ENCODE measurements around the gene ATPAF1.

The ATPAF1 gene

DNA sequence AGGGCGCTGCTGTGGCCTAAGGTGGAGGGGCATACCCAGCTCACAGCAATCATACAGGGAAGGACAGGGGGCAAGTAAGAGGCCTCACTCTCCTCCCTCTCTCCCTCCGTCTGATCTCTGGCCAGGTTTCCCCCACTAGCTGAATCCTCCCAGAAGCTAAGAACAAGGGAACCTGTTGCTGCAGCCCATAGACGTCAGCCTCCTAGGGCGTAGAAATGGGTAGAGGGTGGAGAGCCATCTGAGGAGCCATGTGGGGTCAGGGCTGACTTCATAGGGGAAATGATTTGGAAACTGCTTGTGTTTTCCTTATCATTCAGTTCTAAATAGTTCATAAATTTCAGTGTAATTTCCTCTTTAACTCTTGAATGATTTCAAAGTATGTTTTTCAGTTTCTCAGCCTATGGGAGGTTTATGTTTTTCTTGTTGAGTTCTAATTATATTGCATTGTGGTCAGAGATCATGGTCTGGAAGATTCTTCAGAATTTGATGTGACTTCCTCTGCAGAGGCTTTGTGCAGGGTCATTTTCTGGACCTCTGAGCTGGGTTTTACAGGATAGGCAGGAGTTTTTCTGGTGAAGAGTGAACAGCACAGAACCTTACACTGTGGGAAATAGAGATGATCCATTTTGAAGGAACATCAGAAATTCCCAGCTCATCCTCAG, 49.3 kb downstream of the ATPAF1 start:
- H3K36me3 ChIP-seq (ENCODE audit: control insufficient read depth, insufficient read depth, low read length), result no peaks in the 10 kb centered on the region
- H3K79me2 ChIP-seq, result no peaks in the 10 kb centered on the region
- no peak overlapping the region for H3K27ac ChIP-seq
- H3K4me1 ChIP-seq, result no peaks in the 10 kb centered on the region
- H3K9ac ChIP-seq, result no peak overlapping the region
- H2AFZ ChIP-seq, result no peak overlapping the region
- H3K4me2 ChIP-seq (ENCODE audit: low read length), result no peak overlapping the region
- TF ChIP-seq, protein P1, sequence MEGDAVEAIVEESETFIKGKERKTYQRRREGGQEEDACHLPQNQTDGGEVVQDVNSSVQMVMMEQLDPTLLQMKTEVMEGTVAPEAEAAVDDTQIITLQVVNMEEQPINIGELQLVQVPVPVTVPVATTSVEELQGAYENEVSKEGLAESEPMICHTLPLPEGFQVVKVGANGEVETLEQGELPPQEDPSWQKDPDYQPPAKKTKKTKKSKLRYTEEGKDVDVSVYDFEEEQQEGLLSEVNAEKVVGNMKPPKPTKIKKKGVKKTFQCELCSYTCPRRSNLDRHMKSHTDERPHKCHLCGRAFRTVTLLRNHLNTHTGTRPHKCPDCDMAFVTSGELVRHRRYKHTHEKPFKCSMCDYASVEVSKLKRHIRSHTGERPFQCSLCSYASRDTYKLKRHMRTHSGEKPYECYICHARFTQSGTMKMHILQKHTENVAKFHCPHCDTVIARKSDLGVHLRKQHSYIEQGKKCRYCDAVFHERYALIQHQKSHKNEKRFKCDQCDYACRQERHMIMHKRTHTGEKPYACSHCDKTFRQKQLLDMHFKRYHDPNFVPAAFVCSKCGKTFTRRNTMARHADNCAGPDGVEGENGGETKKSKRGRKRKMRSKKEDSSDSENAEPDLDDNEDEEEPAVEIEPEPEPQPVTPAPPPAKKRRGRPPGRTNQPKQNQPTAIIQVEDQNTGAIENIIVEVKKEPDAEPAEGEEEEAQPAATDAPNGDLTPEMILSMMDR (IDR thresholded peaks at IDR 0.05), result no peak
- no peaks in the 10 kb centered on the region for H3K9me3 ChIP-seq (ENCODE audit: control insufficient read depth, low read length)
- no peak overlapping the region for H3K4me3 ChIP-seq (ENCODE audit: low read depth, low read length)
- H3K27me3 ChIP-seq (ENCODE audit: control insufficient read depth, insufficient read depth, low read length), result no peaks in the 10 kb centered on the region

DNA sequence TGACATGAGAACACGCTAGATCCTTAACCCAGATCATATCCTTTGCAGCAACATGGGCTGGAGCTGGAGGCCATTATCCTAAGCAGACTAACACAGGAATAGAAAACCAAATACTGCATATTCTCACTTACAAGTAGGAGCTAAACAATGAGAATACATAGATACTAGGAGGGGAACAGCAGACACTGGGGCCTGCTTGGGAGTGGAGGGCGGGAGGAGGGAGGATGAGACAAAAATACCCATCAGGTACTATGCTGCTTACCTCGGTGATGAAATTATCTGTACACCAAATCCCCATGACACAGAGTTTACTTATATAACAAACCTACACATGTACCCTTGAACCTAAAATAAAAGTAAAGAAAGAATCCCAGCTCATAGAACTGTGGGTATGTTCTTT, 50.3 kb downstream of the ATPAF1 start:
- no peaks in the 10 kb centered on the region for H3K27me3 ChIP-seq (ENCODE audit: control insufficient read depth, insufficient read depth, low read length)
- H3K9ac ChIP-seq, result no peak overlapping the region
- no peak overlapping the region for H3K27ac ChIP-seq
- no peaks in the 10 kb centered on the region for H3K36me3 ChIP-seq (ENCODE audit: control insufficient read depth, insufficient read depth, low read length)
- H3K79me2 ChIP-seq, result no peaks in the 10 kb centered on the region
- H3K4me3 ChIP-seq (ENCODE audit: low read depth, low read length), result no peak overlapping the region
- H3K9me3 ChIP-seq (ENCODE audit: control insufficient read depth, low read length), result no peaks in the 10 kb centered on the region
- H3K4me2 ChIP-seq (ENCODE audit: low read length), result no peak overlapping the region
- no peak overlapping the region for H2AFZ ChIP-seq
- TF ChIP-seq, protein P1 (IDR thresholded peaks at IDR 0.05), result no peak
- peaks cover 4% of the 10 kb centered on the region for H3K4me1 ChIP-seq

DNA sequence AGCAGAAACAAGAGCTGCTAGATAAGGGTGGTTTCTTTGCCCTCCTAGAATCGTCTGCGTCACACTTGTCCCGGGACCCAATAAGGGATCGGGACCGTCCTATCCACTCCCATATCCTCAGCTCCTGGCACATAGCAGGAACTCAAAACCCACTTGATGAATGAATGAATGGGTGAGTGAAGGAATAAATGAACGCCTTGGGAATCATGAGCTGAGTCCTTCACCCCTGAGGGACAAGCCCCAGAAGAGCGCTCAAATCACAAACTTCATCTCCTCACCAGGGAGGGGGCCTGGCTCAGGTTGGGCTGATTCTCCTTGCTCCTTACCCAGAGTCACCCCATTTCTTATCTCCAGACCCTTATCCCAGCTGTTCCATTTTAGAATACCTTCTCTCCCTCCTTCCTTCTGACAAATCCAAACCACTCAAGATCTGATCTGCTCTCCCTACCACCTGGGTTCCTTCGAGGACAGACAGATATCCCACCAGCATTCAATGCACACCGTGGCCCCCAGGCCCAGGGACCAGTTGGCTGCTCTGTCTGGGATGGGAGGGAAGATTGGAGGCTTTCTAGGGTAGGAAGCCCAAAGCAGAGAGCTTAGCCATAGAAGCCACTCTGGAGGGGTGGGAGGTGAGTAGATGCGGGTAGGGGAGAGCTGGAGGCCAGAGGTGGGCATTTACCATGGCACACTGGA, 50.9 kb downstream of the ATPAF1 start:
- Histone ChIP-seq H3K27me3 (ENCODE audit: control insufficient read depth, insufficient read depth, low read length) (no peaks in the 10 kb centered on the region), H3K79me2 (no peaks in the 10 kb centered on the region), H3K4me1 (peaks cover 4% of the 10 kb centered on the region), H3K36me3 (ENCODE audit: control insufficient read depth, insufficient read depth, low read length) (no peaks in the 10 kb centered on the region), H2AFZ (peak overlapping the region; percentile 80), H3K4me2 (ENCODE audit: low read length) (peak overlapping the region; percentile 92), H3K9ac (no peak overlapping the region), H3K27ac (peak overlapping the region; percentile 87), H3K9me3 (ENCODE audit: control insufficient read depth, low read length) (no peaks in the 10 kb centered on the region), H3K4me3 (ENCODE audit: low read depth, low read length) (peak overlapping the region; percentile 71)
- TF ChIP-seq, protein P1 (IDR thresholded peaks at IDR 0.05), result no peak

DNA sequence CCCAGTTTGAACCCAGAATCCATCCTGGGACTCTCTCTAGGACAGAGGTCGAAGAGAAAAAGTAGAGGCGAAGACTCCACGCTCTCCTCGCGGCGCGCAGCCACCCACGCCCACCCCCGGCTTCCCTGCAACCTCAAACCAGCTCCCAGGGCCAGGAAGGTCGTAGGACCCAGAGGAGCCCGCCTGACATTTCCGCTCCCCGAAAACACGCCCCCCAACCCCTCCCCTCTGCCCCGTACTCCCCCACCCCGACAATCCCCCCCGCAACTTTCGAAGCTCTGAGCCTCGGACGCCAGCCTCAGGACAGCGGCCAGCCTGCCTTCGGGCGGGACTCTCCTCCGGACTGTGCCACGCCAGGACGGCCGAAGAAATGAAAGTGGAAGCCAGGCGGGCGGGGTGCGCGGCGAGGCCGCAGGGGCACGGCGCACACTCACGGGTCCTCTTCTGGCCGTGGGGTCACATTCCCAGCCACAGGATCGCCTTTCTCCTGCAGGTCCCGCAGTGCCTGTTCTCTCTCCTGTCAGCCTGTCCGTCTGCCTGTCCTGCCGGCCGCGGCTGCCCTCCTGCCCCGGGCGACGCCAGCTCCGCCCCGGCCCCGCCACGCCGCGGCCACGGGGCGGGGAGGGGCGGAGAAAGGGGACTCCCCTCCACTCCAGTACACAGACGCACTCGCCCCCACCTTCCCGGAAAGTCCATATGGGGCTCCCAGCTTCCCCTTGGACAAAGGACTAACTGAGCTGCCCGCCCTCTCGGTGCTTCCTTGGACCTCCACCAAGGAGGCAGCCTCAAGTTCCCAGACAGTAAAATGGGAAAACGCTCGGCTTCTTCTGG, 51.7 kb downstream of the ATPAF1 start, which contains the start of gene MOB3C:
TSS of gene MOB3C (minus strand) at position 535 of the 831 bp plus-strand sequence. CDS start 3,490 bp downstream, outside the sequence.
- H3K36me3 ChIP-seq (ENCODE audit: control insufficient read depth, insufficient read depth, low read length), result no peaks in the 10 kb centered on the region
- H3K4me2 ChIP-seq (ENCODE audit: low read length), result peak within 1 kb of the TSS; percentile 92
- H2AFZ ChIP-seq, result peak within 1 kb of the TSS; percentile 80
- H3K27ac ChIP-seq, result peak within 1 kb of the TSS; percentile 87
- H3K9me3 ChIP-seq (ENCODE audit: control insufficient read depth, low read length), result no peaks in the 10 kb centered on the region
- H3K9ac ChIP-seq, result no peak within 1 kb of the TSS
- no peaks in the 10 kb centered on the region for H3K79me2 ChIP-seq
- H3K27me3 ChIP-seq (ENCODE audit: control insufficient read depth, insufficient read depth, low read length), result no peaks in the 10 kb centered on the region
- H3K4me3 ChIP-seq (ENCODE audit: low read depth, low read length), result peak within 1 kb of the TSS; percentile 71
- TF ChIP-seq, protein P1 (IDR thresholded peaks at IDR 0.05), result no peak
- peaks cover 4% of the 10 kb centered on the region for H3K4me1 ChIP-seq

Measured in parathyroid adenoma (tissue), 2 donors.